ENCODE results near the gene CCDC73.

DNA sequence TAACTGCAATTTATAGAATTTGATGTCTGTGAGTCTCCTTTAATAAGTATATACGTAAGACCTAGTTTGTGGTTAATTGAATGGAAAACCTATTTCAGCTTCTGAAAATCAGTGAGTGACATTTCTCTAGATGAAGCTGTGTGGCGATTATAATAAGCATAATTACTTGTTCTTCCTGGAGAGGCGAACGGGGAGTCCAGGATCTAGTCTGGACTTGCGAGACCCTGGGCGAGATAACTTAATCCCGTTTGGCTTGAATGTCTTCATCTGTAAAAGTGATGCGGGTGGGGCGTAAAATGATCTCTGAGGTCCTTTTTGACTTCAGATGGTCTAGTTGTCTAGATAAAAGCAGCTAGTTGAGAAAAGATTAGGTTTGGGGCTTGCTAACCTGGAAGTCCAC is 36.3 kb upstream of the CCDC73 start:
- TF ChIP-seq, protein P1, sequence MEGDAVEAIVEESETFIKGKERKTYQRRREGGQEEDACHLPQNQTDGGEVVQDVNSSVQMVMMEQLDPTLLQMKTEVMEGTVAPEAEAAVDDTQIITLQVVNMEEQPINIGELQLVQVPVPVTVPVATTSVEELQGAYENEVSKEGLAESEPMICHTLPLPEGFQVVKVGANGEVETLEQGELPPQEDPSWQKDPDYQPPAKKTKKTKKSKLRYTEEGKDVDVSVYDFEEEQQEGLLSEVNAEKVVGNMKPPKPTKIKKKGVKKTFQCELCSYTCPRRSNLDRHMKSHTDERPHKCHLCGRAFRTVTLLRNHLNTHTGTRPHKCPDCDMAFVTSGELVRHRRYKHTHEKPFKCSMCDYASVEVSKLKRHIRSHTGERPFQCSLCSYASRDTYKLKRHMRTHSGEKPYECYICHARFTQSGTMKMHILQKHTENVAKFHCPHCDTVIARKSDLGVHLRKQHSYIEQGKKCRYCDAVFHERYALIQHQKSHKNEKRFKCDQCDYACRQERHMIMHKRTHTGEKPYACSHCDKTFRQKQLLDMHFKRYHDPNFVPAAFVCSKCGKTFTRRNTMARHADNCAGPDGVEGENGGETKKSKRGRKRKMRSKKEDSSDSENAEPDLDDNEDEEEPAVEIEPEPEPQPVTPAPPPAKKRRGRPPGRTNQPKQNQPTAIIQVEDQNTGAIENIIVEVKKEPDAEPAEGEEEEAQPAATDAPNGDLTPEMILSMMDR (IDR thresholded peaks at IDR 0.05), result no peak
- TF ChIP-seq POLR2A (IDR thresholded peaks at IDR 0.05), result no peak

All from thyroid gland (tissue), 4 donors.